GM12873 (cell line): ENCODE results near the gene AFAP1L1.

Experiments used
- CTCF ChIP-seq: IDR thresholded peaks from 2 replicates; pipeline ENCODE4 v1.5.1; 2012; ENCODE audit warnings: low read depth, mild to moderate bottlenecking, moderate library complexity, low read length, control low read depth; ENCODE audit not compliant: insufficient read depth; ENCODE audit errors: missing control alignments

Gene AFAP1L1

DNA sequence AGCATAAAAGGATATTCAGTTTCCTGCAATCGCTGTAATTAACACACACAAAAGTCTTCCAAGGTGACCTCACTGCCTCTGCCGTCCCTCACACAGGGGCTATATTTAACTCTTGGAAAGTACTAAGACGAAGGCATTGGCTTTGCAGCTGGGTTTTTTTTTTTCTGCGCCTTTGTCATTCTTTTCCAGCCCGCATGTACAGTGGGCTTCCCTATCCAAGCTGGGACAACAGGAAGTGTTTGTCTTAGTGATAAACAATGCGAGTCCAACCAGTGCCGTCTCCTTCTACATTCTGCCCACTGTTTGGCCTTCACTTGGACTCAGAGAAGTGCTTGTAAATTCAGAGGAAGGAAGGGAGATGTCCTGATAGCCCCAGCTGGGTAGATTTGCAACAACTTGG, 17.6 kb downstream of the AFAP1L1 start:
- no peak for TF ChIP-seq CTCF

DNA sequence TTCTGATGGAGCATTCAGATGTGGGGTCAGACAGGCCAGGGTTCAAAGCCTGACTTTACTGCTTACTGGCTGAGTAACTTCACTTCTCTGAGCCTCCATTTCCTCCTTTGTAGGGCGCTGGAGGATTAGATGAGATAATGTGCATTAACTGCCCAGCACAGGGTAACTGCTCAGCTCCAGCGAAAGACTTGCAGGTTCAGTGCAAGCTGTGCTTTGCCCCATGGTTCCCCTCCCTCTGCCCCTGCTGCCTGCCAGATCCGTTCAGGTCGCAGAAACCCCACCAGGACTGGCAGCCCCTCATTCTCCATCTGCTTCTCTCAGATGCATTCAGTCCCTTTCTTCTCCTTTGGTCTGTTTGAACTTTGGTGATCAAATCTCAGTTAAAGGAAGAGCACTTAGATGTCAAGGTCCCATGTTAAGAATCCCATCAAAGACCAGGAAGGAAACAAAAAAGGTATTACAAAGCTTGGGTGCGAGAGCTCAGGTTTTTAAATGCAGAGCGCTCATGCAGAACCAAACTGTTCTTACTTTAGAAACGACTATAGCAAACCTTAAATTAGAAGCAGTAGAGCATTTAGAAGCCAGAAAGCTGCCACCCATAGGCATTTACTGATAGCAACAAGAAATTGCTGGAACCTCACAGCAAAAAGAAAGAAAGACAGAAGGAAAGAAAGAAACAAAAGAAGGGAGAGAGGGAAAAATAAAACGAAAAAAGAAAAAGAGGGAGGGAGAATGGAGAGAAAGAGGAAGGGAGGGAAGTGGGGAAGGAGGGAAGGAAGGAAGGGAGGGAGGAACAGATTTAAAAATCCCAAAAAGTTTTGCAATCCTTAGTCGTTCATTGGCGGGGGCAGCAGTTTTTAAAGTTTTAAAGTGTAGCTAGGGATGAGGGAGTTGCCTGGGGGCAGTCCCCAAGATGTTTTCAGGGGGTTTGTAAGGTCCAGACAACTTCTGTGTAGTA, 23.5 kb downstream of the AFAP1L1 start:
- TF ChIP-seq CTCF: no peak

DNA sequence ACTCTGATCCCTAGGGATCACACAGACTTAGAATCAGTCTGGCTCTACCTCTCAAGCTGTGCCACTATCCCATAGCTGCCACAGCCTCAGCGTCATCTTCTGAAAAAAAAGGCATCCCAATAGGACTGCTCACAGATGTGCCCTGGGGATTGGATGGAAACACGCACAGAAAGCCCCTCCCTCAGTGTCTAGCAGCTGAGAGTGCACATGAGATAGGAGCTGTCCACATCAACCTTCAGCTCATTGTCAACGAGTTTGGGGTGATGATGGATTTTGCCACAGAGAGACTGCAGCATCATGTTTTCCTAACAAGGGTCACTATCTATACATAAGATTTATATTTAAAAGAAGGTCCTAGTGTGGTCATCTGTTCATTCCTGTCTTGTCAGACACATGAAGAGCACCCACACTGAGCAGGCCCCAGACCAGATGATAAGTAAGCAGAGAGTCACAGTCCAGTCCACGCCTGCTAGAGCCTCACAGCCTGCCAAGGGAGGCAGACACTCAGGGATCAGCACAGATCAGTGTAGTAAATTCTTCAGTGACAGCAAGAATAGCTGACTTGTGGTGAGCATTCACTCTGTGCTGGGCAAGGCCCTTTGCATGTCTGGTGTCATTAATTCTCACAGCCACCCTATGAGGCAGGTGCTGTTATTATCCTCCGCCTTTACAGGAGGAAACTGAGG, 25.8 kb downstream of the AFAP1L1 start:
- TF ChIP-seq CTCF: no peak

GRCh38 chr5:149298163-149298562, 26.5 kb downstream of the AFAP1L1 start:
- no peak for TF ChIP-seq CTCF

GRCh38 chr5:149298842-149299404, 27.3 kb downstream of the AFAP1L1 start:
- no peak for TF ChIP-seq CTCF

DNA sequence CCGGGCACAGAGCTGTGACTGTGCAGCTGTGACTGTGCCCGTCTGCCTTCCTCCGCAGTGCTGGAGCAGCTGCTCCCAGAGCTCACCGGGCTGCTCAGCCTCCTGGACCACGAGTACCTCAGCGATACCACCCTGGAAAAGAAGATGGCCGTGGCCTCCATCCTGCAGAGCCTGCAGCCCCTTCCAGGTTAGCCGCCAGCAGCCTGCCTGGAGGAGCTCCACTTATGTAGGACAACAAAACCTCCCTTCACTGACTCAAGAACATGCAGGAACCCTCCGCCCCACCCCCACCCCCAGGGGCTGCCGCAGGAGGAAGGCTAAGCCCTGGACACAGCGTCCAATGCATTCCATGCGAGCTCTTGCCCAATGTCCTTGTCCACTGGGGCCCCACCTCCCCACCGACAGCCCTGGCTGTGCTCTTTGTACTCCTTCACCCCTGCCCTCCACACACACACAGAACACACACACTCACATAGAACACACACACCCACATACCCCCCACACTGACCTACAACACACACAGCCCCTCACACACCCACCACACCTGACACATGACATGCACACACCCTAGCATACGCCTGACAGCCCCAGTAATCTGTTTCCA, 27.9 kb downstream of the AFAP1L1 start:
- no peak for TF ChIP-seq CTCF

DNA sequence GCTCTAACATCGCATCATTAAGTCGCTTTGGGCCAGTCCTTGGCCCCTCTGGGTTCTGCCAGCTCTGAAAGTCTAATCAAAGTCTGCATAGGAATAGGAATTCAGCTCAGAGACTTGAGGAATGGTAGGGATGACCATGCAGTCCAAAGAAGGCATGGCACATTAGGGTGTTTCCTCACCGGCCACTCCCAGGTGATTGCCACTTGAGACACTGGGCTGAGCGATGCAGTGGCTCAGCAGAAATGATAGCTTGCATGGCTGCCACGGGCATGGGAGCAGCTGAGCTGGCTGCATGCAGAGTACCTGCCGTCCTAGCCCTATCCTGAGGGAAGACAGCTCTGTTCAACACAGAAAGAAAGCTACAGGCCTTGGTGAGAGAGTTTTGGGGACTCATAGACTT, 28.8 kb downstream of the AFAP1L1 start:
- TF ChIP-seq CTCF: no peak
